UCSD-AML1 (cell line): ENCODE data around the gene SERPINB4.
"Not testable (repeated sequence)": the region's sequence is repeated elsewhere in the genome, so short reads cannot be mapped to it uniquely, and the experiment has no call there.

Source experiments
- DNase-seq: peaks from one replicate; lab custom pipeline; 2025; ENCODE audit not compliant: unreplicated experiment; lab: John Stamatoyannopoulos, UW

SERPINB4 gene

DNA sequence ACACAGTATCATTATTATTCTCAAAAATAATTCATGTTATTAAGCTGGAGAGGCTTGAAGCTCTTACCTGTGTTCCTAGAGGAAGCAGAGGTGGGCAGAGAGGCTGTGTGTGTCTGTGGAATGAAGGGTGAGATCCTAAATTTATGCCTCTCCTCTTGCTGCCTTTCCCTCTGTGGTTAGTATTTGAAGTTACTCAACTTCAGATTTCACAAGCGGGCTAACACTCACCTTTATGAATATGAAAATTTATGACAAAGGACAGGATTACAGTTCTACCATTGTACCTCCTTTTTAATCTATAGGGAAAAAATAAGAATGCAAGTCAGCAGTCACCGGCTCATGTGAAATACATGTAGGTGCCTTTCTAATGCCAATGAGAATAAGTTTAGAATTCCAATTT, at the start of gene SERPINB4:
Gene SERPINB4, minus strand, starts transcription at position 115 of the 400 bp plus-strand sequence. CDS start 679 bp downstream, outside the sequence.
- not testable (repeated sequence) for DNase-seq

- DNase-seq, result no peak
Observed at GRCh38 chr18:63689064-63689463, 45.0 kb upstream of the SERPINB4 start.

- no peak for DNase-seq
Observed at GRCh38 chr18:63686871-63687270, 42.8 kb upstream of the SERPINB4 start.

- no peak for DNase-seq
Observed at GRCh38 chr18:63684718-63685117, 40.7 kb upstream of the SERPINB4 start.

DNA sequence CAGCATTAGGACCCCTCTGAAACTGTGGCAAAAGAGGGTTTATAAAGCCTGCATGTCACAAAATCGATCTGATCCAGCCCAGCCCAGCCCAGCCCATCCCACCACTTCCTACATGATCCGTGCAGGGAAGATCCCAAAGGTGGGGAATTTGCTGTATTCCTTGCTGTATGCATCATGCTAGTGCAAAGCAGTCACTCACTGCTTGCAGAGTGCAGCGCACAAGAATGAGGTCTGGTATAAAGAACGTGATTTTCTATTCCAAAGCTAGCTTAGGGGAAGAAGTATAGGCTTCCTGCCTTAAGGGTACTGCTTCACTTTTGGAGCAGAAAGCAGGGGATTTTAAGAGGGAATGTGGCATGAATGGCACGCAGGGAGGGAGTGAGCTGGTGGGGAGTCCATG, 39.8 kb upstream of the SERPINB4 start:
- DNase-seq, result no peak

DNA sequence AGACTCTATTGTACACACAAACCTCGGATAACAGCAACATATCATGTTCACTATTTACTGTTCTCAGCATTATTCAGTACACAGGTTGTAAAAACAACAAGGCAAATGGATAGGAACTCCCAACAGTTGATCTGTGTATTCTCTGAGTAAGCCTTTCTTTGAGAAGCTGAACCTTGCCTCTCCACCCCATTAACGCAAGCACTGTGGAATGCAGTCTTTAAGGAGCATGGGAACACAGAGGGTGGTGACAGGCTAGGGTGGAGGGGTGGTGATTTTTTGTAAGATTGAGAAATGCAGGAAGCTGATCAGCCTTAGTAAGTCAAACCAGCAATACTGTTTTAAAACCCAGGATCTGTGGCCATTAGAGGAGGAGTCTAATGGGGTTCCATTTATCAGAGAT, 39.1 kb upstream of the SERPINB4 start:
- no peak for DNase-seq

GRCh38 chr18:63681449-63682340, 37.6 kb upstream of the SERPINB4 start:
- DNase-seq, result no peak

DNA sequence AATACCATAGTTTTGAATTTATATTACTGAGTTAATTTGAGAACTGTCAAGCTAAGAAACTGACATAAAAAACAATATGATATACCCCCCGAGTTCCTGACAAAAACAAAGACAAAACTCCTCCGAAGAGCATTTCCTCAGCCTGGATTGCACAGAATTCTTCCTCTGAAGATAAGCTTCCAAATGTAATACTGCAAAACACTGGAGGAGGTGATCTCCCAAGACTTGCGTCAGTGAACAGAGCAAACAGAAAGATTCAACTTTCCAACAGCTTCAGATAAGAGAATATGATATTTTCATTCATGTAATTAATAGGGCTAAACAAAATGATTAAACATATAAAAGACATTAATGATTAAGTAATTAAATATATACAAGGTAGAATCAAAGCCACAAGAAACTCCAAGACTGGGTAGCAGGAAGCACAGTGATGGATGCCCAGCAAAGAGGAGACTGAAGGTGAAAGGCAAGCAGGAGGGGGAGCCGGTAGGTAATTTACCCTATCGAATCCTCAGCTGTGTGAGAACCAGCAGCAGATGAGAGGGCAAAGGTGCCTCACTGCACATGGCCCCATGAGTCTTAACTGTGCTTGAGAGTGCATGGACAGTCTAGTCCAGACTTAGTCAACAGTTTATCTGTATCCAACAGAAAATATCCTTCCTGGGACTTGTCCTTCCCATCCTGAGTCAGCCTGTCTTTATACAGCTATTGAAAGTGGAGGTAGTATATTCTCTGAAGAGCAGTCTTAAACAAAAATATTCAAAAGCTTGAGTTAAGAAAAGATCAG, 36.0 kb upstream of the SERPINB4 start:
- no peak for DNase-seq

DNA sequence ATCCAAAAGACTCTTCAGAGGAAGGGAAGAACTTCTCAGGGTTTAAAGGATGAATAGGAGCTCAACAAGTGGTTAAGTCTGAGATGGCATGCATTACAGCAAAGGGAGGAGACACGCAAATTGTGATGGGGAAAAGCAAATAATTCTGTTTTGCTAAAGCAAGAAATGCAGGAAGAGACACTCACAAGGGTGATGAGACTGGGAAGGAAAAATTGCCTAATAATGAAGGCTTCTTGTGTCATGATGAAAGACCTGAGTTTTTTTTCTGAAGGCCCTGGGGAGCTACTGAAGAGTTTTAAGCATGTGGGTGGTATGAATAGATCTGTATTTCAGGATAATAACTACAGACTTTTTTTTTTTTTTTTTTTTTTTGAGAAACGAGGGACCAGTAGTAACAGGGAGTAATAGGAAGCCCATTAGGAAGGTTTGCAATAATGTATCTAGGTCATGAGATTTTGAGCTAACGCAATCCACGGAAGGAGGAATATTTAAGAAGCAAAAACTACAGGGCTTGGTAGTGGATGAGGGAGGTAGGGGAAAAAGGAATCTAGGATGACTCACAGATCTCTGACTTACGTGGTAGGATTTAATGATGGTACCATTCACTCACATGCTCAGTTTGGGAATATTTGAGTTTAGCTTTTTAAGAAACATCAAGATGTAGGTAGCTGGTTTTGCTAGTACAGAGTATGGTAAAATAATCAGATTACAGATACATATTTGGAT, 33.6 kb upstream of the SERPINB4 start:
- DNase-seq, result no peak

DNA sequence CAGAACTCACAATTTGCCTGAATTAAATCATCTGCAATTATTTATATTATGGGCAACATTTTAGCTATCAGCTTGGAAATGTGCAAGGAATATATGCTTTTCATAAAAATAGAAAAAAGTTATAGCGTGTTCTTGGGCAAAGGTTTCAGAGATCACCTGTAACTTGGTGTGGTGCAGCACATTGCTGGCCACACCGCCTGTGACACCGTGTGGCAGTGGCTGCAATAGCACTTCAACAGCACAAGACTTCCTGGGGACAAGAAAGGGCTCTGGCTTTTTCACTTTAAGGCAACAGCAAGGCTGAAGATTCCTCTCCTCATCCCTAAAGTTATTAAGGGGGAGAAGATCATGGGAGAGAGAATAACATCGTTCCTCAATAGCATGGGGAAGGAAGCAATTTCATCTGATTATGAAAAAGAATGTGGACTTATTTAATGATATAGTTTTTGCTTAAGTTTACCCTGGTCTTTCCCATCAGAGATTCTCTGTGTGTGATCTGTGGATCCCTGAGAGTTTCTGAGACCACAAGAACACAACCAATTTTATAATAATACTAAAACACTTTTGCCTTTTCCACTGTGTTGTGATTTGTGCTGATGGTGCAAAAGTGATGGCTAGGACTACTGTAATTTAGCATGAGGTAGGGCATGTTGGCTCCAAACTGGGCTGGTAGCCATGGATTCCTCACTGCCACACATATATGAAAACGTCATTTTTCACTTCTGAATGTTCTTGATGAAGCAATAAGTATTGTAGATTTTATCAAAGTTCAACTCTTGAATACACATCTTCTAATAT, 32.7 kb upstream of the SERPINB4 start:
- no peak for DNase-seq

DNA sequence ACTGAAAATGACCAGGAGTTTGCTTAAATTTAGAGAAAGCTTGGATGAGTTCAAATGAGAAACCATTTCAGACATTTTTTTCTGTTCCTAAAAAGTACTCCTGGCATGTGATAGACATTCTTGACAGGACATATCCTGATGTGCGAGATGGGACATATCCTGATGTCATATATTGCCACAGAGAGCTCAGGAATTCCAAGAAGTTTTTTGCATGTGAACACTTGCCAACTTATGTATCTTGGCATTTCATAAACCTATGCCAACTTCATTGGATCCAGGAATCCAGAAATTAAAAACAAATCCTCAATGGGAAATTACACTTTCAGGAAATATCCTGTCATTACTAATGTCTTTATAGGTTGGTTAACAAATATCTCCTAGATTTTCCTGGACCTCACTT, 20.5 kb upstream of the SERPINB4 start:
- no peak for DNase-seq

GRCh38 chr18:63661750-63662149, 17.7 kb upstream of the SERPINB4 start, which contains the start of gene SERPINB3:
SERPINB3 (minus strand) TSS chr18:63661893; CDS start chr18:63661216, 677 bp downstream.
- not testable (repeated sequence) for DNase-seq

- not testable (repeated sequence) for DNase-seq
Observed at GRCh38 chr18:63658920-63659319, 14.9 kb upstream of the SERPINB4 start.

DNA sequence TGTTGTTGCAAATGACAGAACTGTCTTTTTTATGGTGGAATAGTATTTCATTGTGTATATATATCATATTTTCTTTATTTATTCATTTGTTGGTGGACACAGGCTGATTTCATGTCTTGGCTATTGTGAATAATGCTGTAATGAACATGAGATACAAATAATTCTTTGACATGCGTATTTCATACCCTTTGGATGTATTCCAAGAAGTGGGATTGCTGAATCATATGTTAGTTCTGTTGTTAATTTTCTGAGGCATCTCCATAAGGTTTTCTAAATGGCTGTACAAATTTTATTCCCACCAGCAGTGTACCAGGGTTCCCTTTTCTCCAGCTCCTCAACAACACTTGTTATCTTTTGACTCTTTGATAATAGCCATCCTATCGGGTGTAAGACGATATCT, 6.2 kb upstream of the SERPINB4 start:
- DNase-seq, result not testable (repeated sequence)

DNA sequence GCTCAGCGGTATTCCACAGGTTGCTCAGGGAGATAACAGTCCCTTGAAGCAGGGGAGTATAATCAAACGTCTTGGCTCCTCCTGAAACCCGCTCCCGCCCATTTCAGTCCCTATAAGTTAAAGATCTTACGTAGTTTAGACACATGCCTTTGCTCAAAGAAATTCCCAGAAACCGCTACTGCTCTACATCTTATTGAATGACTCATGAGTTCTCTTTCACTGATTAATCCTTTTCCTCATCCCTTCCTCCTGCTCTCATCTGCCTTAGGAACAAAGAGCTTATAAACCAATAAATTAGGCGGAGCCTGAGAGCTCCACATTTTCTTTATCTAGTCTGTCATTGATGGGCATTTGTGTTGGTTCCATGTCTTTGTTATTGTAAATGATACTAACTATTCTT, 4.2 kb upstream of the SERPINB4 start:
- no peak for DNase-seq

DNA sequence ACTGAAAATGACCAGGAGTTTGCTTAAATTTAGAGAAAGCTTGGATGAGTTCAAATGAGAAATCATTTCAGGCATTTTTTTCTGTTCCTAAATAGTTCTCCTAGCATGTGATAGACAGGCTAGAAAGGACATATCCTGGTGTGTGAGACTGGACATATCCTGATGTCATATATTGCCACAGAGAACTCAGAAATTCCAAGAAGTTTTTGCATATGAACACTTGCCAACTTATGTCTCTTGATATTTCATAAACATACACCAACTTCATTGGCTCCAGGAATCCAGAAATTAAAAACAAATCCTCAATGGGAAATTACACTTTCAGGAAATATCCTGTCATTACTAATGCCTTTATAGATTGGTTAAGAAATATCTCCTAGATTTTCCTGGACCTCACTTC, 2.9 kb upstream of the SERPINB4 start:
- no peak for DNase-seq

GRCh38 chr18:63644694-63645093, 638 bp upstream of the SERPINB4 start:
- not testable (repeated sequence) for DNase-seq

DNA sequence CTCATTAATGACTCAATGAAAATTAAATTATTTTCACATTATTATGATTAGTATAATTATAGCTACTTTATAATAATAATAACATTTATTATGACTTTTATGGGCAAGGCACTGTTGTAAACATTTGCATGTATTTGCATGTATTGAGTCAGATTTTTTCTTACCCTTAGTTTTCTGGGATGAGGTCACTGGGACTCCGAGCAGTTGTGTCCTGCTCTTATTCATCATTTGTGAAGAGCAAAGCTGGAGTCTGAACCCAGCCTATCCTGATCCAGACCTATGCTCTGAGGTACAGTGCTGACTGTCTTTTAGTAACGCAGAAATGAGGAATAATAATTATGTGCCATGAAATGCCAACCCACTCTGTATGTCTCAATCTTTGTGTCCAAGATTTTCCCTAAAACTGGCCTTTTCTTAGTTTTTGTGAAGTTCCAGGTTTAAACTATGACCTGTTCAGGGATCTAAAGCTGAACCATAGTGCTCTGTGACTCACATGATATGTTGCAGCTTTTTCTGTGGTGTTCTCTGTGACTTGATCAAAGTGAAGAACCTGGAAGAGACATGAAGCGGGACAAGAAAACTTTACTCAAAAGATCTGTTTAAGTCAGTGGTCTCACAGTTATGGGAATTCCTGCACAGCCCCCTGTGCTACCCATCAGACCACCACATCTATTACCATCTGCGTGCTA, 1.2 kb downstream of the SERPINB4 start:
- not testable (repeated sequence) for DNase-seq

DNA sequence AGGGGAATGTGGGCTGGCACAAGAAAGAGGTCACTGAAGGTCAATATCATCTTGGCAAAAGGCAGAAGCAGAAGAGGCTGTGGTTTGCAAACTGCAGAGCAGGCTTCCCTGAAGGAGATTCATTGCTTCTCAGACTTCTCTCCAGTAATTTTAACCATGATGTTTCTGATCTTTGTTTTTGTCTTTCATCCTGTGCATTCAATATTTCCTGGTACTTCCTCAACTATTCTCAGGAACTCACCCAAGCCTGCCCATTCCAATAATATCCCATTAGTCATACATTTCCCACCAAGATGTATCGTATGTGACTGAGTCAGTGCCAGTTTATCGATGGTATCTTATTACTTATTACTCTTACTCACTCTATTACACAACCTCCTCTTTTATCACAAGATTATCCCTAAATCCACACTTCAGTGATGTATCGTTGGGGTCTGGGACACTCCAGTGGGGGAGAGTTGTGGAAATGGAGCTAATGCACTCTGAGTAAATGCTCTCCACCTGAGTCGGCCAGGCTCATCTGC, 2.8 kb downstream of the SERPINB4 start:
- not testable (repeated sequence) for DNase-seq

DNA sequence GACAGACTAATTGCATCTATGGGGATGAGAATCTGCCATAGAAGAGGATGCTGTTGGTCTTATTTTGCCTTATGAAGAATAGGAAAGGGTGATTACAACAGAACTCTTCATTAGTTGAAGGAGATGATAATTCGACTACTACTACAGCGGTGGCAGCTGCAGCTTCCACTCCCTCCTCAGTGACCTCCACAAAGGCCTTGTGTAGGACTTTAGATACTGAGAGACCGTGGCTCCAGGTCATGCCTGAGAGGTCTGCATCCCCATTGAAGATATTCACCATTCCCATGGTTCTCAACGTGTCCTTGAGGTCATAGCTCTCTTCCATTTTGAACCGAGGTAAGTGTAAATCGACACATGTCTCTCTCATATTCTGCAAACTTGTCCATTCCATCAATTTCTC, 6.4 kb downstream of the SERPINB4 start:
- no peak for DNase-seq
